Tibial artery (tissue), 4 donors: ENCODE data around the gene TMEM87A.
A peak's percentile ranks its signal among the peaks of the same experiment; 100 is the strongest.

ENCODE experiments used
- DNase-seq, 2 donors: peaks; one replicate each; pipeline ENCODE4 v3.0.0-alpha.2; 2019
- H3K27ac ChIP-seq, 2 donors: fragments of 200-600 bp; sonication (generic) in 1 of 2; 1 replicate in 1 of 2; 2 replicates in 1 of 2; pipeline ENCODE4 v1.5.1; 2018 to 2019; ENCODE audit warnings: mild to moderate bottlenecking in 1 of 2
- H3K27me3 ChIP-seq, 2 donors: fragments of 200-600 bp; sonication (generic) in 1 of 2; one replicate each; pipeline versions ENCODE4 v1.5.1 to v1.6.0; 2016 to 2019
- H3K36me3 ChIP-seq, 3 donors: fragments of 200-600 bp; sonication (generic) in 2 of 3; one replicate each; pipeline ENCODE4 v1.5.1; 2016 to 2019; ENCODE audit warnings: mild to moderate bottlenecking in 2 of 3
- H3K4me1 ChIP-seq, 4 donors: fragments of 200-600 bp; sonication (generic) in 2 of 4; 1 replicate in 3 of 4; 2 replicates in 1 of 4; pipeline ENCODE4 v1.5.1; 2016 to 2019
- H3K4me3 ChIP-seq, 2 donors: fragments of 200-600 bp; sonication (generic) in 1 of 2; 1 replicate in 1 of 2; 2 replicates in 1 of 2; pipeline ENCODE4 v1.5.1; 2018 to 2019; ENCODE audit warnings: mild to moderate bottlenecking in 2 of 2
- H3K9me3 ChIP-seq, 3 donors: fragments of 200-600 bp; sonication (generic) in 1 of 3; one replicate each; pipeline ENCODE4 v1.5.1; 2016 to 2019
- intact Hi-C: fragments of 100-400 bp; cut with DNase I; formaldehyde crosslinking; loops from one replicate; pipeline ENCODE4 v1.15.0; 2023; ENCODE audit warnings: low total_unique reads
- TF ChIP-seq, protein P1 (sequence below), 2 experiments: fragments of 200-600 bp in 1 of 2; fragments of 450-650 bp in 1 of 2; IDR thresholded peaks; one replicate each; pipeline ENCODE4 v1.5.1; 2017 to 2019; ENCODE audit warnings: antibody characterized with exemption in 2 of 2, mild to moderate bottlenecking in 1 of 2, moderate library complexity in 1 of 2

Gene TMEM87A

DNA sequence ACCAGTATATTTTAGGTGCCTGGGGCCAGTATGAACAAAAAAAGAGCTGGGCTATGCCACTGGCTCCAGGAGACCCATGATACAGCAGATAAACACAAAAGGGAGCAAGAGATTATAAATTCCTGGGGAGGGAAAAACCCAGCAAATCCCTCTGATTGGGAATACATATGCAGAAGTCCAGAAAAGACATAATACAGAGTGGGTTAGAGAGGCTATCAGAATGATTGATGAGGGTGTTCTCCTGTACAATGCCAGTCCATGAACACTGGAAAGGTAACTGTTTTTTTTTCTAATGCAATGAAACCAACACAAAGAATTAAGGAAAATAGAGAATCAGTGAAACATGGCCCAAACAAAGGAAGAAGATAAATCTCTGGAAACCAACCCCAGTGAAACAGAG is 59.7 kb downstream of the TMEM87A start:
- H3K27ac ChIP-seq = no peak overlapping the region
- TF ChIP-seq, protein P1, sequence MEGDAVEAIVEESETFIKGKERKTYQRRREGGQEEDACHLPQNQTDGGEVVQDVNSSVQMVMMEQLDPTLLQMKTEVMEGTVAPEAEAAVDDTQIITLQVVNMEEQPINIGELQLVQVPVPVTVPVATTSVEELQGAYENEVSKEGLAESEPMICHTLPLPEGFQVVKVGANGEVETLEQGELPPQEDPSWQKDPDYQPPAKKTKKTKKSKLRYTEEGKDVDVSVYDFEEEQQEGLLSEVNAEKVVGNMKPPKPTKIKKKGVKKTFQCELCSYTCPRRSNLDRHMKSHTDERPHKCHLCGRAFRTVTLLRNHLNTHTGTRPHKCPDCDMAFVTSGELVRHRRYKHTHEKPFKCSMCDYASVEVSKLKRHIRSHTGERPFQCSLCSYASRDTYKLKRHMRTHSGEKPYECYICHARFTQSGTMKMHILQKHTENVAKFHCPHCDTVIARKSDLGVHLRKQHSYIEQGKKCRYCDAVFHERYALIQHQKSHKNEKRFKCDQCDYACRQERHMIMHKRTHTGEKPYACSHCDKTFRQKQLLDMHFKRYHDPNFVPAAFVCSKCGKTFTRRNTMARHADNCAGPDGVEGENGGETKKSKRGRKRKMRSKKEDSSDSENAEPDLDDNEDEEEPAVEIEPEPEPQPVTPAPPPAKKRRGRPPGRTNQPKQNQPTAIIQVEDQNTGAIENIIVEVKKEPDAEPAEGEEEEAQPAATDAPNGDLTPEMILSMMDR (IDR thresholded peaks at IDR 0.05) = no peak
- no peaks in the 10 kb centered on the region for H3K4me1 ChIP-seq
- intact Hi-C loops = no loop called here
- H3K36me3 ChIP-seq = peaks cover 40 to 77% (median 68%) of the 10 kb centered on the region in 3 donors
- no peak for DNase-seq
- H3K4me3 ChIP-seq = no peak overlapping the region
- no peaks in the 10 kb centered on the region for H3K9me3 ChIP-seq
- H3K27me3 ChIP-seq = no peaks in the 10 kb centered on the region

DNA sequence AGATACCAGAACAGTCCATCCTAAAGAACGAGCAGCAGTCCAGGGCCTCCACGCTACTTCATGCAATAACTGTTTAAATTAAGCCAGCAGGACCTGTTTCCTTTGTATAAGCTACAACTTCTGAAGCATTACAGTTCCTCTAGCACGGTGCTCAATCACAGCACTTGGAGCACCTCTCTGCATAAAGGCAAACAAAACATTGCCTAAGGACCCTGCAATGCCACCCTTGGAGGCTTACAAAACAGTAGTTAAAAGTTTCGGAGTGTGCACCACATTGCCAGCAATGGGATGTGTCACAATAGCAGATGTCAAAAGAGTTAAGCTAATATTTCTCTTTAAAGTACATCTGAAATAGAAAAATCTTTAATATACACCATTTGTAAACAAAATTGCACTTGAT is 62.5 kb downstream of the TMEM87A start:
- intact Hi-C loops = no loop called here
- Histone ChIP-seq H3K9me3 (no peaks in the 10 kb centered on the region), H3K4me3 (no peak overlapping the region), H3K27ac (no peak overlapping the region), H3K27me3 (no peaks in the 10 kb centered on the region), H3K4me1 (peaks cover 0 to 19% (median 16%) of the 10 kb centered on the region in 4 donors), H3K36me3 (peaks cover 18 to 49% (median 41%) of the 10 kb centered on the region in 3 donors)
- DNase-seq = no peak
- TF ChIP-seq, protein P1 (IDR thresholded peaks at IDR 0.05) = no peak

DNA sequence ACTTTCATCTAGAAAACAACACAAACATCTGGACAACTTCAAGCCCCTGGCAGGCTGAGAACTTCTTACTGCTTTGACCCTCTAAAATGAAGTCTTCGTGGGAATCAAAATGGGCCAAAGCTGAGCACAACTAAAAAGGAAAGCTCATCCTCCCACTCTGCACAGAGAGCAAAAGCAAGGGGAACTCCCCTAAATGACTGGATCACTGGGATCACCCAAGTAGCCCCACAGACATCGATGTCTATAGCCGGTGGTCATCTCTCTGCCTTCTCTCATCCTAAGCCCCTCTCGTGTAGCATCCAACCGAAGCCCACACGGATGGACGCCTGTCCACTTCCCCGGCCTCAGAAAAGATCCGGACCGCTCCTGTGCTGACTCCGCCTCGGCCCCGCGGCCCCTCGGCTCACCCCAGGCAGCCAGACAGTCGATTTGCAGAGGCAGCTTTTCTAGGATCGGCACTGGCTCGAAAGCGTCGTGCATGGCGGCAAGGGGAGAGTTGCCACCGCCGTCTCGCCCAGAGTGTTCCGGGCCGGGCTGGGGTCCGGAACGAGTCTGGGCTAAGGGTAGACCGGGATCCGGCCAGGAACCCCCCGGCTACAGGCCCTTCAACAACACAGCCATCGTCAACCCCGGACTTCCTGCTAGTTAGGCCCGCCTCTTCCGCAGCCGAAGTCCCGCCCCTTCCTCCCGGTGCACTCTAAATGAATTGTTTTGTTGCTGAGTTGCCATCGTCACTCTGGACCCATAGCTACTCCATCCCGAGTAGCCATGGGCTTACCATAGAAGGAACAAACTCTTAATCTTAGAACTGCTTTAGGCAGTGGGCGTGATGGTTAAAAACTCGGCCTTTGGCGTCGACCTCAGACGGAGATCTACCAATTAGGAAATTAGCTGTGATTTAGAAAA is 65.3 kb downstream of the TMEM87A start, which contains the start of gene VPS39:
Gene VPS39 (minus strand): TSS at position 631 of the 906 bp plus-strand sequence. CDS start 151 bp downstream, at position 480.
- H3K27ac ChIP-seq = peak within 1 kb of the TSS; percentile 89 to 92
- peaks cover 0 to 26% (median 18%) of the 10 kb centered on the region in 4 donors for H3K4me1 ChIP-seq
- H3K9me3 ChIP-seq = no peaks in the 10 kb centered on the region
- peak; percentile 86 to 89 for DNase-seq
- peak within 1 kb of the TSS; percentile 92 to 99 for H3K4me3 ChIP-seq
- intact Hi-C loops = no loop called here
- H3K27me3 ChIP-seq = no peaks in the 10 kb centered on the region
- peaks cover 18 to 44% (median 24%) of the 10 kb centered on the region in 3 donors for H3K36me3 ChIP-seq
- TF ChIP-seq, protein P1 (IDR thresholded peaks at IDR 0.05) = no peak

DNA sequence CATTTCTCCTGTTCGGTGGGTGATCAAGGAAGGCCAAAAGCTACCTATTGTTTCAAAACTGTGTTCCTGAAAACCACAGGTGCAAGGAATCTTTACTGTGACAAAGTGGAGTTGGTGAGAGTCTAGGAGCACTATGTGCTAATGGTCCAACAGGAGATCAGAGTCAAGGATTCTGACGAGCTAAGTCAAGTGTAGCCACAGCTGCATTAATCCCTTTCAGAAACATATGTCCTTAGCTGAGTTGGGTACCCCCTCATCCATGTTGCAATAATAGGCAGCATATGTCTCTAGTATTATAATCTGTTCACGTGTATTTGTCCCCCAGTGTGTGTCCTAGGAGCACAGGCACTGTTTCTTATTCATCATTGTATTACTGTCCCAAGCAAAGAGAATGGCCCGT is 66.8 kb downstream of the TMEM87A start:
- no peak for DNase-seq
- Histone ChIP-seq H3K4me1 (peaks cover 0 to 38% (median 18%) of the 10 kb centered on the region in 4 donors), H3K27me3 (no peaks in the 10 kb centered on the region), H3K9me3 (no peaks in the 10 kb centered on the region), H3K4me3 (no peak overlapping the region), H3K36me3 (peaks cover 11 to 29% (median 16%) of the 10 kb centered on the region in 3 donors), H3K27ac (no peak overlapping the region)
- intact Hi-C loops = no loop called here
- TF ChIP-seq, protein P1 (IDR thresholded peaks at IDR 0.05) = no peak

DNA sequence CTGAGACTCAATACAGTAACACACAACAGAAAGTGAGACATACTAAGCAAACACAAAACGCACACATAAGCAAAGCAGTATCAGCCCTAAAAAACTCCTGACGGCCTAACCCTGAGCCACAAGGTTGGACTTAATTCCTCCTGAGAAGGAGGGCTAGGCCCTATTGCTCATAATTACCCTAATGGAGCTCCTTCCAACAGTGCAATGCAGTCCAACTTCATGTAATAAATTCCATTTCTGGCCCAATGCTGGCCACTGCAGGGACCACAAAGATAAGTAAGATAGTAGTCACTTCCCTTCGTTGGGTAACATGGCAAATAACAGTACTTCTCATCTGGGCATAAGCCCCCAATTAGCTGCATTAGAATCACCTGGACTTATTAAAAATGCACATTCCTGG is 69.3 kb downstream of the TMEM87A start:
- H3K4me1 ChIP-seq = peaks cover 0 to 38% (median 18%) of the 10 kb centered on the region in 4 donors
- H3K9me3 ChIP-seq = no peaks in the 10 kb centered on the region
- TF ChIP-seq, protein P1 (IDR thresholded peaks at IDR 0.05) = no peak
- H3K27me3 ChIP-seq = no peaks in the 10 kb centered on the region
- H3K4me3 ChIP-seq = no peak overlapping the region
- peaks cover 0 to 16% (median 9%) of the 10 kb centered on the region in 3 donors for H3K36me3 ChIP-seq
- intact Hi-C loops = no loop called here
- H3K27ac ChIP-seq = no peak overlapping the region
- no peak for DNase-seq
